Measurements from ENCODE around the gene STAP1. TPM values are rescaled to one million over a fixed set of nuclear protein-coding genes. Genes with fewer than 3 reads are reported as not detected.

The STAP1 gene
- total RNA-seq, 4 donors from 2014 or later = 0.55 to 6.2 (median 4.9) TPM; not detected in 1

DNA sequence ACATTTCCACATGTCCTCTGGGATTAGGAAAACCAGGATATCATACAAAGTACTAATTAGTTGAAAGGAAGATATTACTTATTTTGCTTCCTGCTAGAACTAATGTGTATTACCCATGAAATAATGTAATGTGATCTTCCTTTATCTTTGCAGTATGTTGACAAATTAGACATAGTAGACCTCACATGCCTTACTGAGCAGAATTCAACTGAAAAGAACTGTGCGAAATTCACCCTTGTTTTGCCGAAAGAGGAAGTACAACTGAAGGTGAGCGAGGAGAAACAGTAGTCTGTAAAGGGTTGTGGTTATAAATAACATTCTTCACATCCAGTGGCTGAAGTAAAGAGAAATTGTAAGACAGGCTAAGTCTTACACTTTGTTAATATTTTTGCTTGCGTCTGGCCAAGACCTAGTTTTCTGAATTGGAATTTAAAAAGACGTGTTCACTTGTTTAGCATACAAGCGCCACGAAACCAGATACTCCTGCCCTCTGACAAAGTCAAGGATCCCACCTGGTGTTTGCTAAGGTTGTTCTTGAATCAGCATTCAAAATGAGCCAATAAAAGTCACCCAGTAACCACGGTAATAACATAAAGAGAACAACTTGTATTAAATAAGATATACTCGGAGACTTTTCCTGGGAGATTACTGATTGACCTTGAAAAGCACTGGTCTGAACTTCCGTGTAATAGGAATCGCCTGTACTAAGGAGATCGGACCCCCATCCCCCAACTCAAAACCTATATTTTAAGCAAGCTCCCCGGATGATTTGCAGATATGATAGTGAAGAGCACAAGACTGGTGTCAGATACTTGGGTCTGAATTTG, 16.9 kb downstream of the STAP1 start:
- 56 to 61% methylated on average over 10 to 13 of the region's 13 CpGs for WGBS, 2 donors (ENCODE audit: low coverage in 1 of 2)
- DNase-seq = no peak
- intact Hi-C loops (cut with DNase I; ENCODE audit: low total_unique reads) = no loop called here
- no peaks in the 10 kb centered on the region for H3K27me3 ChIP-seq
- no peaks in the 10 kb centered on the region for H3K36me3 ChIP-seq
- H3K4me3 ChIP-seq = no peak overlapping the region
- H3K9me3 ChIP-seq = no peaks in the 10 kb centered on the region
- no peak for TF ChIP-seq POLR2AphosphoS5 (IDR thresholded peaks at IDR 0.05)
- no peak for TF ChIP-seq EP300 (IDR thresholded peaks at IDR 0.05; ENCODE audit: low read depth)
- TF ChIP-seq POLR2A (IDR thresholded peaks at IDR 0.05) = no peak
- TF ChIP-seq, protein P1, sequence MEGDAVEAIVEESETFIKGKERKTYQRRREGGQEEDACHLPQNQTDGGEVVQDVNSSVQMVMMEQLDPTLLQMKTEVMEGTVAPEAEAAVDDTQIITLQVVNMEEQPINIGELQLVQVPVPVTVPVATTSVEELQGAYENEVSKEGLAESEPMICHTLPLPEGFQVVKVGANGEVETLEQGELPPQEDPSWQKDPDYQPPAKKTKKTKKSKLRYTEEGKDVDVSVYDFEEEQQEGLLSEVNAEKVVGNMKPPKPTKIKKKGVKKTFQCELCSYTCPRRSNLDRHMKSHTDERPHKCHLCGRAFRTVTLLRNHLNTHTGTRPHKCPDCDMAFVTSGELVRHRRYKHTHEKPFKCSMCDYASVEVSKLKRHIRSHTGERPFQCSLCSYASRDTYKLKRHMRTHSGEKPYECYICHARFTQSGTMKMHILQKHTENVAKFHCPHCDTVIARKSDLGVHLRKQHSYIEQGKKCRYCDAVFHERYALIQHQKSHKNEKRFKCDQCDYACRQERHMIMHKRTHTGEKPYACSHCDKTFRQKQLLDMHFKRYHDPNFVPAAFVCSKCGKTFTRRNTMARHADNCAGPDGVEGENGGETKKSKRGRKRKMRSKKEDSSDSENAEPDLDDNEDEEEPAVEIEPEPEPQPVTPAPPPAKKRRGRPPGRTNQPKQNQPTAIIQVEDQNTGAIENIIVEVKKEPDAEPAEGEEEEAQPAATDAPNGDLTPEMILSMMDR (IDR thresholded peaks at IDR 0.05) = no peak
- in situ Hi-C loops (cut with MboI; ENCODE audit: low pct_ligation_motif_present in 1 of 4, low pct_unique_long_range_greater_than_20kb in 1 of 4, low sequenced_read_pairs in 3 of 4) = no loop called here
- no peaks in the 10 kb centered on the region for H3K4me1 ChIP-seq
- H3K27ac ChIP-seq = peak overlapping the region in 3 of 4 donors; percentile 16 to 51 (median 23)

DNA sequence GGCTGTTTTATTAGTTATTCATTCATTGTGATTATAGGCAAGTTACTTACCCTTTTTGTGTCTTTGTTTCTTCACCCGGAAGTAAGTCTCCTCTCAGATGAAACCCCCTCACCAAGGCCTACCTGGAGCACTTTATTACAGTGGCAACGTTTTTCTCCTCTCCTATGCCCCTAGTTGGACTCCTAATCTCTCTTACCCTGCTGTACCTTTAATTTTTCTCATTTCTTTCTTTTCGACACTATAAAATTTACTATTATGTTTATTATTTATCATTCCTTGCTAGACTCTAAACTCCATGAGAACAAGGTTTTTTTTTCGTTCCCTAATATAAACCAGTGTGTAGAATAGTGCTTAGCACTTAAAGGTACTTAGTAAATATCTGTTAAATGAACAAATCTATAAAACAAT, 17.5 kb downstream of the STAP1 start:
- H3K27ac ChIP-seq = peak overlapping the region in 3 of 4 donors; percentile 16 to 51 (median 23)
- 75 to 81% methylated on average over 3 to 4 of the region's 4 CpGs for WGBS, 2 donors (ENCODE audit: low coverage in 1 of 2)
- no peaks in the 10 kb centered on the region for H3K4me1 ChIP-seq

DNA sequence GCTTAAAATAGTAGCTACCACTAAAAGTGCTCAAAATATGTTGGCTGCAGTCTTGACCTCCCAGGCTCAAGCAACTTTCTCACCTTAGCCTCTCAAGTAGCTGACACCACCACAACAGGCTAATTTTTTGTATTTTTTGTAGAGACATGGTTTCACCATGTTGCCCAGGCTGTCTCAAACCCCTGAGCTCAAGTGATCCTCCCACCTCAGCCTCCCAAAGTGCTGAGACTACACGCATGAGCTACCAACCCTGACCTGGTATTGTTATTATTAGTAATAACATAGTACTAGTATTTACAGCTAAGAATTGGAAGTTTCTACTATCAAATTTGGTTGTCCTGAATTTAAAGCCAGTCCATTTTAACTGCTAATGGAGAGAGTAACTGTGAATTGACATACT, 18.0 kb downstream of the STAP1 start:
- 80 to 88% methylated on average over 1 of the region's 1 CpG for WGBS, 2 donors (ENCODE audit: low coverage in 1 of 2)

More for the DNA sequence above, 17.5 kb downstream of the STAP1 start:
- H3K36me3 ChIP-seq = no peaks in the 10 kb centered on the region
- no peak for TF ChIP-seq POLR2A (IDR thresholded peaks at IDR 0.05)
- TF ChIP-seq POLR2AphosphoS5 (IDR thresholded peaks at IDR 0.05) = no peak
- TF ChIP-seq EP300 (IDR thresholded peaks at IDR 0.05; ENCODE audit: low read depth) = no peak
- TF ChIP-seq, protein P1 (IDR thresholded peaks at IDR 0.05) = no peak
- intact Hi-C loops (cut with DNase I; ENCODE audit: low total_unique reads) (no loop called here), in situ Hi-C loops (cut with MboI; ENCODE audit: low pct_ligation_motif_present in 1 of 4, low pct_unique_long_range_greater_than_20kb in 1 of 4, low sequenced_read_pairs in 3 of 4) (no loop called here)
- H3K4me3 ChIP-seq = no peak overlapping the region
- no peaks in the 10 kb centered on the region for H3K27me3 ChIP-seq
- no peak for DNase-seq
- no peaks in the 10 kb centered on the region for H3K9me3 ChIP-seq

DNA sequence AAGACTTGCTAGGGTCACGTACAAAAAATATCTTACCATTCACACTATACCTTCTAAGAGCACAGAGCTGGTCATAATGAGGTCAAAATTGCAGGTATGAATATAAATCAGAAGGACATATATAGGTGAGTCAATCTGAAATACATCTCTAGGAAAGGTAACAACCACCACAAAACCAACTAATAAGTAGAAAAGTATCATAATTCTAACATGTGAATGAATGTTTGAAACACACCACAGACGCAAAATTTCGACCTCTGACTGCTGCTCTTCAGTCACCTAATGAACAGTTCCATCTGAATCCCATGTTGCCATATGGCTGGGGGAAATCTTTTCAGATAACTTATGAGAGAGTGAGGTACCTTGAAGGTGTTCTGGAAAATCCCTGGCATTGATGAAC, 22.1 kb downstream of the STAP1 start:
- no peak for DNase-seq
- Histone ChIP-seq H3K4me1 (no peaks in the 10 kb centered on the region), H3K36me3 (no peaks in the 10 kb centered on the region), H3K27me3 (no peaks in the 10 kb centered on the region), H3K9me3 (no peaks in the 10 kb centered on the region), H3K4me3 (no peak overlapping the region), H3K27ac (no peak overlapping the region)
- 76 to 79% methylated on average over 3 of the region's 3 CpGs for WGBS, 2 donors (ENCODE audit: low coverage in 1 of 2)
- TF ChIP-seq EP300 (IDR thresholded peaks at IDR 0.05; ENCODE audit: low read depth) = no peak
- TF ChIP-seq, protein P1 (IDR thresholded peaks at IDR 0.05) = no peak
- no peak for TF ChIP-seq POLR2A (IDR thresholded peaks at IDR 0.05)
- TF ChIP-seq POLR2AphosphoS5 (IDR thresholded peaks at IDR 0.05) = no peak
- in situ Hi-C loops (cut with MboI; ENCODE audit: low pct_ligation_motif_present in 1 of 4, low pct_unique_long_range_greater_than_20kb in 1 of 4, low sequenced_read_pairs in 3 of 4) (no loop called here), intact Hi-C loops (cut with DNase I; ENCODE audit: low total_unique reads) (no loop called here)

More for the DNA sequence above, 18.0 kb downstream of the STAP1 start:
- no peak for TF ChIP-seq POLR2A (IDR thresholded peaks at IDR 0.05)
- no peak for TF ChIP-seq EP300 (IDR thresholded peaks at IDR 0.05; ENCODE audit: low read depth)
- TF ChIP-seq, protein P1 (IDR thresholded peaks at IDR 0.05) = no peak
- TF ChIP-seq POLR2AphosphoS5 (IDR thresholded peaks at IDR 0.05) = no peak
- intact Hi-C loops (cut with DNase I; ENCODE audit: low total_unique reads) (no loop called here), in situ Hi-C loops (cut with MboI; ENCODE audit: low pct_ligation_motif_present in 1 of 4, low pct_unique_long_range_greater_than_20kb in 1 of 4, low sequenced_read_pairs in 3 of 4) (no loop called here)
- no peaks in the 10 kb centered on the region for H3K4me1 ChIP-seq
- H3K9me3 ChIP-seq = no peaks in the 10 kb centered on the region
- no peak overlapping the region for H3K4me3 ChIP-seq
- no peaks in the 10 kb centered on the region for H3K36me3 ChIP-seq
- H3K27ac ChIP-seq = peak overlapping the region in 1 of 4 donors; percentile 51
- no peaks in the 10 kb centered on the region for H3K27me3 ChIP-seq
- no peak for DNase-seq
